WTC11 (cell line): ENCODE results near the gene ECSCR. TPM values are rescaled to one million over a fixed set of nuclear protein-coding genes. Genes with fewer than 3 reads are reported as not detected.

Experiments
- ATAC-seq: fragments of 200-7000 bp; cut with Tn5 transposase; 2 replicates; pipeline ENCODE4 v1.10.0; 2021; ENCODE audit warnings: mild to moderate bottlenecking, moderate library complexity
- CTCF ChIA-PET: fragments of 300-600 bp; sonication (Branson Sonifier 250); formaldehyde crosslinking; loops from one replicate; lab custom pipeline; 2021; ENCODE audit warnings: antibody characterized with exemption; lab: Charles Lee
- POLR2A ChIA-PET: fragments of 350-600 bp; sonication (Branson Sonifier 250); formaldehyde crosslinking; loops from one replicate; lab custom pipeline; 2021; ENCODE audit warnings: antibody characterized with exemption; lab: Charles Lee
- DNase-seq: peaks from one replicate; pipeline ENCODE4 v3.0.0; 2021; ENCODE audit warnings: low spot score
- H3K27ac Mint-ChIP-seq: 2 replicates; pipeline ENCODE4 v1.8.0; 2021; ENCODE audit warnings: mixed read lengths
- H3K27me3 Mint-ChIP-seq: 2 replicates; pipeline ENCODE4 v1.8.0; 2021; ENCODE audit warnings: low read depth, mild to moderate bottlenecking, moderate library complexity, mixed read lengths
- H3K36me3 Mint-ChIP-seq: 2 replicates; pipeline ENCODE4 v1.8.0; 2021; ENCODE audit warnings: mixed read lengths
- H3K4me1 Mint-ChIP-seq: 2 replicates; pipeline ENCODE4 v1.8.0; 2022; ENCODE audit warnings: mixed read lengths
- H3K4me3 Mint-ChIP-seq: 2 replicates; pipeline ENCODE4 v1.8.0; 2021; ENCODE audit warnings: mild to moderate bottlenecking, moderate library complexity, mixed read lengths
- H3K9me3 Mint-ChIP-seq: 2 replicates; pipeline ENCODE4 v1.8.0; 2021; ENCODE audit warnings: mixed read lengths
- AFF4 ChIP-seq: sonication (generic); formaldehyde crosslinking; IDR thresholded peaks from 2 replicates; pipeline ENCODE4 v1.8.1; 2023; ENCODE audit warnings: mild to moderate bottlenecking, missing genetic modification reagents, borderline replicate concordance
- ATF6 ChIP-seq: sonication (generic); formaldehyde crosslinking; IDR thresholded peaks from 2 replicates; pipeline ENCODE4 v1.8.1; 2023; ENCODE audit warnings: mild to moderate bottlenecking, missing genetic modification reagents
- CBFB ChIP-seq: sonication (generic); formaldehyde crosslinking; IDR thresholded peaks from 2 replicates; pipeline ENCODE4 v1.8.1; 2022; ENCODE audit warnings: mild to moderate bottlenecking, low read depth, missing genetic modification reagents
- CREB1 ChIP-seq: sonication (generic); formaldehyde crosslinking; IDR thresholded peaks from 2 replicates; pipeline ENCODE4 v1.8.0; 2023; ENCODE audit warnings: mild to moderate bottlenecking, missing genetic modification reagents
- E2F5 ChIP-seq: sonication (generic); formaldehyde crosslinking; IDR thresholded peaks from 2 replicates; pipeline ENCODE4 v1.8.1; 2022; ENCODE audit warnings: mild to moderate bottlenecking, moderate library complexity, missing genetic modification reagents
- EMX1 ChIP-seq: fragments of 250-450 bp; sonication (Bioruptor Pico); IDR thresholded peaks from 2 replicates; pipeline ENCODE4 v1.8.0; 2021; ENCODE audit warnings: mild to moderate bottlenecking
- FOXJ3 ChIP-seq: sonication (generic); formaldehyde crosslinking; IDR thresholded peaks from 2 replicates; pipeline ENCODE4 v1.9.0; 2021; ENCODE audit warnings: missing genetic modification reagents, mild to moderate bottlenecking, borderline replicate concordance
- FOXP4 ChIP-seq: sonication (generic); formaldehyde crosslinking; IDR thresholded peaks from 2 replicates; pipeline ENCODE4 v1.8.0; 2022; ENCODE audit warnings: mild to moderate bottlenecking, missing genetic modification reagents
- GRHL2 ChIP-seq: fragments of 250-450 bp; sonication (Bioruptor Pico); IDR thresholded peaks from 2 replicates; pipeline ENCODE4 v1.8.0; 2022; ENCODE audit warnings: mild to moderate bottlenecking, moderate library complexity; ENCODE audit not compliant: insufficient replicate concordance, severe bottlenecking
- NFE2L1 ChIP-seq: sonication (generic); formaldehyde crosslinking; IDR thresholded peaks from 2 replicates; pipeline ENCODE4 v1.8.1; 2023; ENCODE audit warnings: missing genetic modification reagents
- OVOL2 ChIP-seq: fragments of 250-450 bp; sonication (Bioruptor Pico); IDR thresholded peaks from 2 replicates; pipeline ENCODE4 v1.9.0; 2021; ENCODE audit warnings: mild to moderate bottlenecking, borderline replicate concordance
- PREB ChIP-seq: sonication (generic); formaldehyde crosslinking; IDR thresholded peaks from 2 replicates; pipeline ENCODE4 v1.8.1; 2022; ENCODE audit warnings: mild to moderate bottlenecking, missing genetic modification reagents, moderate library complexity, borderline replicate concordance
- PRRX2 ChIP-seq: fragments of 250-450 bp; sonication (Bioruptor Pico); IDR thresholded peaks from 2 replicates; pipeline ENCODE4 v1.8.0; 2021; ENCODE audit warnings: mild to moderate bottlenecking
- ZBTB21 ChIP-seq: sonication (generic); formaldehyde crosslinking; IDR thresholded peaks from 2 replicates; pipeline ENCODE4 v1.8.1; 2023; ENCODE audit warnings: mild to moderate bottlenecking, missing genetic modification reagents, borderline replicate concordance
- ZBTB43 ChIP-seq: sonication (generic); formaldehyde crosslinking; IDR thresholded peaks from 2 replicates; pipeline ENCODE4 v1.8.1; 2023; ENCODE audit warnings: mild to moderate bottlenecking, missing genetic modification reagents
- ZNF219 ChIP-seq: sonication (generic); formaldehyde crosslinking; IDR thresholded peaks from 2 replicates; pipeline ENCODE4 v1.8.0; 2023; ENCODE audit warnings: missing genetic modification reagents, mild to moderate bottlenecking, borderline replicate concordance
- ZNF423 ChIP-seq: fragments of 250-450 bp; sonication (Bioruptor Pico); IDR thresholded peaks from 2 replicates; pipeline ENCODE4 v2.1.2; 2022; ENCODE audit warnings: mild to moderate bottlenecking, moderate library complexity
- total RNA-seq: library from RNA; stranded (reverse); gene quantifications from 3 replicates; pipeline ENCODE4 v1.2.3, GENCODE V29; 2021

Gene ECSCR
- total RNA-seq, 1 experiment from 2014 or later = 2.7 TPM

GRCh38 chr5:139453683-139454567, 8.6 kb downstream of the ECSCR start (continued):
- TF ChIP-seq ATF6 (CRISPR knock-in tag) = no peak
- TF ChIP-seq ZBTB21 (CRISPR knock-in tag) = no peak
- no peak for TF ChIP-seq ZNF423 (CRISPR knock-in tag)

GRCh38 chr5:139451878-139452660, 10.5 kb downstream of the ECSCR start:
- ATAC-seq = no peak
- no peak overlapping the region for H3K27ac Mint-ChIP-seq
- no peaks in the 10 kb centered on the region for H3K9me3 Mint-ChIP-seq
- no peak overlapping the region for H3K4me3 Mint-ChIP-seq
- ChIA-PET POLR2A (no interaction called here), CTCF (no interaction called here)
- DNase-seq = no peak
- H3K36me3 Mint-ChIP-seq = no peaks in the 10 kb centered on the region
- no peaks in the 10 kb centered on the region; the same call in 1 of the 2 replicates for H3K4me1 Mint-ChIP-seq
- H3K27me3 Mint-ChIP-seq = no peaks in the 10 kb centered on the region
- TF ChIP-seq PRRX2 (CRISPR knock-in tag) = no peak
- TF ChIP-seq EMX1 (CRISPR knock-in tag) = no peak
- TF ChIP-seq FOXJ3 = no peak
- TF ChIP-seq ZNF219 (CRISPR knock-in tag) = no peak

GRCh38 chr5:139451176-139451575, 11.4 kb downstream of the ECSCR start:
- POLR2A ChIA-PET = no interaction called here
- H3K36me3 Mint-ChIP-seq = no peaks in the 10 kb centered on the region
- no peak overlapping the region for H3K4me3 Mint-ChIP-seq
- DNase-seq = no peak
- no peak overlapping the region for H3K27ac Mint-ChIP-seq
- no peaks in the 10 kb centered on the region for H3K9me3 Mint-ChIP-seq
- no peak for ATAC-seq
- CTCF ChIA-PET = no interaction called here
- H3K4me1 Mint-ChIP-seq = no peaks in the 10 kb centered on the region; the same call in 1 of the 2 replicates
- no peaks in the 10 kb centered on the region for H3K27me3 Mint-ChIP-seq
- TF ChIP-seq ATF6 (CRISPR knock-in tag) (no peak), AFF4 (CRISPR knock-in tag) (no peak), CREB1 (no peak), PREB (CRISPR knock-in tag) (no peak), GRHL2 (no peak), E2F5 (no peak), CBFB (CRISPR knock-in tag) (no peak), OVOL2 (no peak), FOXP4 (CRISPR knock-in tag) (no peak), ZBTB43 (CRISPR knock-in tag) (no peak), NFE2L1 (CRISPR knock-in tag) (no peak)
